Measurements from ENCODE around the gene NOS1AP. TPM values are rescaled to one million over a fixed set of nuclear protein-coding genes. Genes with fewer than 3 reads are reported as not detected.

Gene NOS1AP
- polyA plus RNA-seq, 1 donor: 1.1 TPM

Other genes with a start within 250 kb of the NOS1AP start
- 85.0 TPM for gene OLFML2B, start 45.8 kb upstream of the NOS1AP start, polyA plus RNA-seq (ENCODE audit: insufficient read length)